ENCODE data around the gene PEX14.

The PEX14 gene

DNA sequence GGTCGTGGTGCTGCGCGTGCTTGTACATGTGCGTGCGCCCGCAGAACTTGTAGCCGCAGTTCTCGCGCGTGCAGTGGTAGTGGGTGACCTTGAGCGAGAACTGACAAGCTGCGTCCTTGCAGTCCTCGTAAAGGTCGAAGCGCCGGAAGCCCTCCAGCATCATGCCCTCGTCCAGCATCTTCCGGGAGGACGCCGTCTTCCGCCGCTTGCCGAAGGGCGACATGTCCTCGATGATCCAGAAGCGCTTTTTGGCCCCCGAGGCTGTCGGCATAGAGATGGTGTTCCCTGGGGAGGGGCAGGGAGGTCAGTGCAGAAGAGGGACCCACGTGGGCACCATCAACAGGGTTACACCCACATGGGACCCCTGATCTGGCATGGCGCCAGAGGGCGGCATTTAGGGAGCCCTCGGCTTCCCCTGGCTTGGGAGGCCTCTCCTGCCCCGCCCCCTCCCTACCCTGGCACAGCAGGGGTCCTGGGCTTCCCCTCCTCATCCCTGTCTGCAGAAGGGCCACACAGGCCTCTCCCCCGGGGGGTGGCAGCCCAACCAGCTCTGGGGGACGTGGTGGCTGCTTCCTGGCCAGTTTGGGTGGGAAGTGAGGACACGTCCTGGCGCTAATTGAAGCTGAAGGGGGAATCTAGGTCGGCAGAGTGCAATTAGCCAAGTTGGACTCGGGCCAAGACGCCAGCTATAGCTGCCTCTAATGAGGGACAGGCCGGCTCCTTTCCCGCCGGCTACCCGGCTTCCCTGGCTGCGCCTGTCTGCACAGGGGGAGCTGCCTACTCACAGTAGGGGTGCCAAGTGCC lies 165.2 kb downstream of the PEX14 start:
- Histone ChIP-seq H3K9me3 (ENCODE audit: control insufficient read depth, low read length) (no peaks in the 10 kb centered on the region), H3K4me3 (ENCODE audit: low read length) (no peak overlapping the region), H3K9ac (ENCODE audit: low read length) (no peak overlapping the region), H3K36me3 (ENCODE audit: control insufficient read depth, insufficient read depth, low read length) (peaks cover 7% of the 10 kb centered on the region), H3K27me3 (ENCODE audit: control insufficient read depth, insufficient read depth, low read length) (no peaks in the 10 kb centered on the region), H3K4me1 (ENCODE audit: control insufficient read depth, insufficient read depth, low read length) (peaks cover 38% of the 10 kb centered on the region)

DNA sequence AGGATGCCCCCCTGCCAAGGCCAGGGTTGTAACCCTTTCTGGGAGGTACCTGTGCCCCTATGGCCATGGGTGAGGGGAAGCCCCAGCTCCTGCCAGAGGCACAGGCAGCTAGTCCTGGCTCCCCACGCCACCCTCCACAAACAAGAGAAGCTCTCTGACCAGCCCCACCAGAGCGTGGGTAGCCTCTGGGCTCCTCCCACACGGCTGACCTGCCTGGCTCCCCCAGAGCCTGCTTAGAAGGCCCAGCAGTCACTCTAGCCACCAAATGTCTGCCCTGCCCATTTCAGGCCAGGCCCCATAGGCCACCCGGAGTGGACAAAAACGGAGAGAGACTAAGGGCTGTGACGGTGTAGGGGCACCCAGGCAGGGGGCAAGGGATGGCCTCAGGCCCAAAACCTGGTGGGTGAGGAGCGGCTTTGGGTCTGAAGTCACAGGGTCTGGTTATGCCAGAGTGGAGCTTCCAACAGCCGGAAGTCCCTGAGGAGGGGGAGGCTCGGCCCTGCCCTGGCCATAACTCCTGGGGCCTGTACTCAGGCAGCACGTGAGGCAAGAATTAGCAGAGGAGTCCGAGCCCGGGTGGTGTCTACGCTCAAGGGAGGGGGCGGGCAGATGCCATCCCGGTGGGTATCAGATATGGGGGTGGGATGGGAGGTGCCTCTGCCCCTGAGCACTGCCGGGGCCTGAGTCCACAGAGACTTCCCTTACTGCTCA lies 166.2 kb downstream of the PEX14 start:
- Histone ChIP-seq H3K9ac (ENCODE audit: low read length) (no peak overlapping the region), H3K36me3 (ENCODE audit: control insufficient read depth, insufficient read depth, low read length) (peaks cover 9% of the 10 kb centered on the region), H3K27me3 (ENCODE audit: control insufficient read depth, insufficient read depth, low read length) (no peaks in the 10 kb centered on the region)

GRCh38 chr1:10641976-10642375 lies 167.2 kb downstream of the PEX14 start:
- Histone ChIP-seq H3K9ac (ENCODE audit: low read length) (no peak overlapping the region), H3K36me3 (ENCODE audit: control insufficient read depth, insufficient read depth, low read length) (peaks cover 13% of the 10 kb centered on the region), H3K4me1 (ENCODE audit: control insufficient read depth, insufficient read depth, low read length) (peaks cover 36% of the 10 kb centered on the region), H3K4me3 (ENCODE audit: low read length) (no peak overlapping the region), H3K9me3 (ENCODE audit: control insufficient read depth, low read length) (no peaks in the 10 kb centered on the region), H3K27me3 (ENCODE audit: control insufficient read depth, insufficient read depth, low read length) (no peaks in the 10 kb centered on the region)

More for the DNA sequence above, 166.2 kb downstream of the PEX14 start:
- no peaks in the 10 kb centered on the region for H3K9me3 ChIP-seq (ENCODE audit: control insufficient read depth, low read length)
- peaks cover 32% of the 10 kb centered on the region for H3K4me1 ChIP-seq (ENCODE audit: control insufficient read depth, insufficient read depth, low read length)
- no peak overlapping the region for H3K4me3 ChIP-seq (ENCODE audit: low read length)

DNA sequence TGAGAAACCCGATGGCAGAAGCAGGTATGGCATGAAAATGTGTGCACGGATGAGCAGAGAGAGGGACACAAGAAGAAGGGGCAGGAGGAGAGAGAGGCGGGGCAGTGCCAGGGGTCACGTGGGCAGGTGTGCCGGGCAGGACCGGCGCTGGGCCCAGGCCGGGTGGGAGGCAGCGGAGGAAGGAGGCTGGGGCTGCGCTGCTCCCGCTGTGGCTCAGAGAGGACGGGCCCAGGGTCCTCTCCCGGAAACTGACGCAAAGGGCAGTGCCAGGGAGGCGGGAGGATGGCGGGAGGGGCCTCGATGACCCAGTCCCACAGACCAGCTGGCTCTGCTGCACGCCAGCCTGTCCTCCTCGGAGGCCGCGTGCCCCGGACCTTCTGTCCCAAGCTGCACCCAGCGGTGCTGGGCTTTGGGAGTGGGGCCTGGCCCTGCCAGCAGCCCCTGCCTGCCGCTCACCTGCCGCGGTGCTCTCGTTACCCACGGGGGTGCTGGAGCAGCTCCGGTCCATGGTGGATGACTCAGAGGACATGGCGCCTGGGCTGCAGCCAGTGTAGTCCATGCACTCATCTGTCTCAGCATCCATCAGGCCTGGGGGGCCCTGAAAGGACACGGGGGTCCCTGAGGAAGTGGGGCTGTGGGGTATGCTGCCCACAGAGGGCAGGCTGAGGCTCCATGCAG lies 167.8 kb downstream of the PEX14 start:
- Histone ChIP-seq H3K4me1 (ENCODE audit: control insufficient read depth, insufficient read depth, low read length) (peaks cover 37% of the 10 kb centered on the region), H3K9ac (ENCODE audit: low read length) (no peak overlapping the region), H3K4me3 (ENCODE audit: low read length) (no peak overlapping the region), H3K9me3 (ENCODE audit: control insufficient read depth, low read length) (no peaks in the 10 kb centered on the region), H3K36me3 (ENCODE audit: control insufficient read depth, insufficient read depth, low read length) (peaks cover 18% of the 10 kb centered on the region), H3K27me3 (ENCODE audit: control insufficient read depth, insufficient read depth, low read length) (no peaks in the 10 kb centered on the region)

GRCh38 chr1:10643607-10644306 lies 169.0 kb downstream of the PEX14 start:
- H3K4me1 ChIP-seq (ENCODE audit: control insufficient read depth, insufficient read depth, low read length), result peaks cover 37% of the 10 kb centered on the region
- H3K4me3 ChIP-seq (ENCODE audit: low read length), result no peak overlapping the region
- no peaks in the 10 kb centered on the region for H3K27me3 ChIP-seq (ENCODE audit: control insufficient read depth, insufficient read depth, low read length)
- H3K9ac ChIP-seq (ENCODE audit: low read length), result no peak overlapping the region
- H3K36me3 ChIP-seq (ENCODE audit: control insufficient read depth, insufficient read depth, low read length), result peaks cover 25% of the 10 kb centered on the region
- H3K9me3 ChIP-seq (ENCODE audit: control insufficient read depth, low read length), result no peaks in the 10 kb centered on the region

DNA sequence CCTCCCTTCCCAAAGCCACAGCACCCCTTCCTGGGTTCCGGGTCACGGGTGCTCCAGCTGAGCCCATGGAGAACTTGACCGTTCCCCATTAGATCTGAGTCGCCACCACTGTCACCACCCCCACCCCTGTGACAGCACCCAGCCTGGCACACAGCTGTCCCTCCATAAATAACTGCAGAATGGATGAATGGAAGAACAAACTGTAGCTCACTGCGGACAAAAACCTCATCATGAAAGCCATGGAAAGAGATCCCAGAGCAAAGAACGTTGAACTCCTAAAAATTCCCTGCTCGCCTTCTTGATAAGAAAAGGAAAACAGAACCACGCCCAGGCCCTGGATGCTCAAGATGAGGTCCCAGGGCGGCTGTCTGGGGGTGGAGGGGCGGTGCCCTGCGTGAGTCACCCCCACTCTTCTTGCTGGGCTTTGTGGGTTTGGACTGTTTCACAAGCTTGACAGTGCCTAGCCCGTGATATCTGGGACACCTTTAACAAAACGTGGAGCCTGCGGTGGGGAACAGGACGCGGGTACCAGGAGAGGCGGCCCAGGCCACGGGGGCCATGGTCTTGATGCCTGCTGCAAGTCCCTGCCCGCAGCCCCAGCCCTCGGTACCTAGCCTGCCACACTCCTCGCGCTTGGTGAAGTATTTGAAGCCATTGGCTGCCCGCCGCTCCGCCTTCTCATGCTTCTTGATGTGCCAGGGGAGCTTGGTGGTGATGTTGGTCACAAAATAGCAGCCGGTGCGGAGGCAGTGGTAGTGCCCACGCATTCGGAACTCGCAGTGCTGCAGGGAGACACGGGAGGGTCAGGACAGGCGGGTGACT lies 169.8 kb downstream of the PEX14 start:
- Histone ChIP-seq H3K9ac (ENCODE audit: low read length) (no peak overlapping the region), H3K36me3 (ENCODE audit: control insufficient read depth, insufficient read depth, low read length) (peaks cover 28% of the 10 kb centered on the region), H3K9me3 (ENCODE audit: control insufficient read depth, low read length) (no peaks in the 10 kb centered on the region), H3K27me3 (ENCODE audit: control insufficient read depth, insufficient read depth, low read length) (no peaks in the 10 kb centered on the region), H3K4me1 (ENCODE audit: control insufficient read depth, insufficient read depth, low read length) (peaks cover 37% of the 10 kb centered on the region), H3K4me3 (ENCODE audit: low read length) (no peak overlapping the region)

GRCh38 chr1:10646347-10646861 lies 171.7 kb downstream of the PEX14 start:
- H3K36me3 ChIP-seq (ENCODE audit: control insufficient read depth, insufficient read depth, low read length), result peaks cover 28% of the 10 kb centered on the region
- no peak overlapping the region for H3K9ac ChIP-seq (ENCODE audit: low read length)
- no peaks in the 10 kb centered on the region for H3K27me3 ChIP-seq (ENCODE audit: control insufficient read depth, insufficient read depth, low read length)
- H3K4me1 ChIP-seq (ENCODE audit: control insufficient read depth, insufficient read depth, low read length), result peaks cover 29% of the 10 kb centered on the region
- H3K9me3 ChIP-seq (ENCODE audit: control insufficient read depth, low read length), result no peaks in the 10 kb centered on the region
- no peak overlapping the region for H3K4me3 ChIP-seq (ENCODE audit: low read length)

- H3K4me3 ChIP-seq (ENCODE audit: low read length), result no peak overlapping the region
- H3K9ac ChIP-seq (ENCODE audit: low read length), result no peak overlapping the region
- H3K9me3 ChIP-seq (ENCODE audit: control insufficient read depth, low read length), result no peaks in the 10 kb centered on the region
- H3K27me3 ChIP-seq (ENCODE audit: control insufficient read depth, insufficient read depth, low read length), result no peaks in the 10 kb centered on the region
- H3K4me1 ChIP-seq (ENCODE audit: control insufficient read depth, insufficient read depth, low read length), result peaks cover 30% of the 10 kb centered on the region
- peaks cover 28% of the 10 kb centered on the region for H3K36me3 ChIP-seq (ENCODE audit: control insufficient read depth, insufficient read depth, low read length)
Observed at GRCh38 chr1:10647414-10648170, 172.8 kb downstream of the PEX14 start.

DNA sequence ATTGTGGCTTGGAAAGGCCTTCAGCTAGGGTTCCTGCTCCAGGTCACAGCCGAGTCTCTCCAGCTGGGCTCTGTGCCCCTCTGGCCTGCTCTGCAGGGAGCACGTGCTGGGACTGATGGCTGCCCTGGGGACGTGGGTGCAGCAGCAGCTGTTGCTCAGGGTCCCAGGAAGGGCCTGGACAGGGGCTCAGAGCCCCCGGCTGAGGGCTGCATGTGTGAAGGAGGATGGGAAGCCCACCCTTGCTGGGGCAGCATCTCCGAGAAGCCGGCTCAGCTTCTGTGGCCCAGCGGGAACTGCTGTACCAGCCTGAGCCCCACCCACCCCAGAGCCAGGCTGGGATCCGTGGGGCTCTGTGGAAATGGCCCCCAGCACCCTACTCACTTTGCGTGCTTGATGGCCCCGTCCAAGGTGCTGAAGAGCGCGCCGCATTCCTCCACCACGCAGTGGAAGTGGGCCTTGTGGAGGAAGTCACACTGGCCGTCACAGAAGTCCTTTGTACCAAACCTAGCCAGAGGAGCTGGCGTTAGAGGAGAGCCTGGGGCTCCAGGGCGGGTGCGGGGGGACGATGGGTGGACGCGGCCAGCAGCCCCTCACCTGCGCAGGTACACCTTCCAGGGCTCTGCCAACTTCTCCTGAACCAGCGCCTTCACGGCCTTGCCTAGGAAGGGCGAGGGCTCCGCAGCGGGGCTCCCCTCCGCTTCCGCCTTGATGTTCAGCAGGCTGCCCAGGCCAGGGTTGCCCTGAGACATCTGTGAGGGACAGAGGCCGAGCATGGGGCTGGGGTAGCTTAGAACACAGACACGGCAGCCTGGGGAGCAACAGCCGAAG lies 174.2 kb downstream of the PEX14 start:
- no peak overlapping the region for H3K9ac ChIP-seq (ENCODE audit: low read length)

More for the DNA sequence above, 174.2 kb downstream of the PEX14 start:
- H3K36me3 ChIP-seq (ENCODE audit: control insufficient read depth, insufficient read depth, low read length), result peaks cover 33% of the 10 kb centered on the region
- H3K4me3 ChIP-seq (ENCODE audit: low read length), result no peak overlapping the region
- peaks cover 39% of the 10 kb centered on the region for H3K4me1 ChIP-seq (ENCODE audit: control insufficient read depth, insufficient read depth, low read length)
- no peaks in the 10 kb centered on the region for H3K27me3 ChIP-seq (ENCODE audit: control insufficient read depth, insufficient read depth, low read length)
- no peaks in the 10 kb centered on the region for H3K9me3 ChIP-seq (ENCODE audit: control insufficient read depth, low read length)

All from mucosa of stomach (tissue), 1 donor.